HUES6 (cell line): Measurements from ENCODE around the gene RBPJ.

Experiments
- H3K27ac ChIP-seq: 2 replicates; pipeline ENCODE4 v1.7.0; 2013; ENCODE audit warnings: low read depth, mild to moderate bottlenecking, low read length, inconsistent platforms
- H3K27me3 ChIP-seq: 2 replicates; pipeline ENCODE4 v1.6.1; 2013; ENCODE audit warnings: low read length; ENCODE audit not compliant: control insufficient read depth, insufficient read depth
- H3K36me3 ChIP-seq: 2 replicates; pipeline ENCODE4 v1.6.1; 2013; ENCODE audit warnings: low read length; ENCODE audit not compliant: control insufficient read depth, insufficient read depth
- H3K4me1 ChIP-seq: 2 replicates; pipeline ENCODE4 v1.6.1; 2013; ENCODE audit warnings: low read length; ENCODE audit not compliant: control insufficient read depth, insufficient read depth
- H3K4me3 ChIP-seq: 2 replicates; pipeline ENCODE4 v1.5.1; 2013; ENCODE audit warnings: low read depth, low read length
- H3K9ac ChIP-seq: one replicate; pipeline ENCODE4 v1.6.1; 2013; ENCODE audit warnings: mild to moderate bottlenecking, low read length
- H3K9me3 ChIP-seq: 2 replicates; pipeline ENCODE4 v1.6.1; 2013; ENCODE audit warnings: low read depth, low read length; ENCODE audit not compliant: control insufficient read depth, insufficient read depth

RBPJ gene

DNA sequence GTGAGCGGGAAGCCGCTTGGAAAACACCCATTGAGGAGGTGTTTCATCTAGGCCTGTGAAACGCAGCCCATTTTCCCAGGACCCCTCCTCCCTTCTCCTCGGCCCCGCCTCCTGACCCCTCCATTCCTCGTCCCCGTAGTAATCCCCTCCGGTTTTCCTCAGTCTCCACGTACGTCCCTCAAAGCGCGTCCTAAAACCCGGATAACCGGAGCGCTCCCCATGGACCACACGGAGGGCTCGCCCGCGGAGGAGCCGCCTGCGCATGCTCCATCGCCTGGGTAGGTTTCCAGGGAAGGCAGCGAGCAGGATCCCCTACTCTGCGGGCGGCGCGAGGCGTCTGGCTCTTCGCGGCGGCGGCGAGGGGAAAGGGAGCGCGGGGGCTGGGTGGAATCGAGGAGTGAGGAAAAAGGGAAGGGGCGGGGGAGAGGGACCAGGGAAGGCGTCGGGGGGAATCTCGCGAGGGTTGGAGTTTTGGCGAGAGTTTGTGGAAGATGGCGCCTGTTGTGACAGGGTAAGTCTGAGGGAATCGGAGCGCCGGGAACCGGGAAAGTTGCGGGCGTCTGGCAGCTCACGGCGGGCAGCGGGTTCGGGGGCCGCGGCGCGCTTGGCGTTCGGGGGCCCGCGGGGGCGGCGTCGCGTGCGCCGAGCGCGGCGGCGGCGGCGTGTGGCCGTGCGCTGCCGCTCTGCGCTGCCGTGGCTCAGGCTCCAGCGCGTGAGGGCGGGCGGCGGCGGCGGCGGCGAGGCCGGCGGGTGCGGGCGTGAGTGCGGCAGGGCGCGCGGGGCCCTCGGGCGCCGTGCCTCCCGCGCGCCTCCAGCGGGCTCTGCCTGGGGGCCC is at the start of gene RBPJ:
Gene RBPJ (plus strand): TSS at position 477 of the 835 bp plus-strand sequence. CDS start 15 bp downstream, at position 492.
- H3K36me3 ChIP-seq, result no peaks in the 10 kb centered on the region
- peak within 1 kb of the TSS; percentile 93 for H3K27ac ChIP-seq
- H3K4me3 ChIP-seq, result peak within 1 kb of the TSS; percentile 98
- H3K27me3 ChIP-seq, result no peaks in the 10 kb centered on the region
- peaks cover 16% of the 10 kb centered on the region for H3K4me1 ChIP-seq
- H3K9ac ChIP-seq, result peak within 1 kb of the TSS; percentile 94
- H3K9me3 ChIP-seq, result peaks cover 16% of the 10 kb centered on the region

DNA sequence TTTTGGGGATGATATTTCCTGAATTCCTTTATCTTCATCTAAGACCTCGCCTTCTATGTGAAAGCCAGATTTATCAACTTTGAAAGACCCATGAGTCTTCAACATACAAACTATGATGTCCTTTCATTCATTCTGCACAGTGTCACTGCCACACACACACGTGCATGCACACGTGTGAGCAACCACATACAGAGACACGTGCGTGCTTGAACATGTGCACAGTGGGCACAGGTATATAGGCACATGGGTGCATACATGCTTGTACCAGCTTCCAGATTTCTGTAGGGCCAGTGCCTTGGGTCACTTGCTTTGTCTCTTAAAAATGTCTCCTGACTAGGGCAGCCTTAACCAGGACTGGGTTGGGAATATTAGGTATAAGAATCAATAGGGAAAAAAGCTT is 49.1 kb upstream of the RBPJ start:
- H3K36me3 ChIP-seq, result no peaks in the 10 kb centered on the region
- peaks cover 21% of the 10 kb centered on the region for H3K4me1 ChIP-seq
- H3K4me3 ChIP-seq, result no peak overlapping the region
- no peak overlapping the region for H3K27ac ChIP-seq
- H3K27me3 ChIP-seq, result no peaks in the 10 kb centered on the region
- no peaks in the 10 kb centered on the region for H3K9me3 ChIP-seq
- no peak overlapping the region for H3K9ac ChIP-seq

DNA sequence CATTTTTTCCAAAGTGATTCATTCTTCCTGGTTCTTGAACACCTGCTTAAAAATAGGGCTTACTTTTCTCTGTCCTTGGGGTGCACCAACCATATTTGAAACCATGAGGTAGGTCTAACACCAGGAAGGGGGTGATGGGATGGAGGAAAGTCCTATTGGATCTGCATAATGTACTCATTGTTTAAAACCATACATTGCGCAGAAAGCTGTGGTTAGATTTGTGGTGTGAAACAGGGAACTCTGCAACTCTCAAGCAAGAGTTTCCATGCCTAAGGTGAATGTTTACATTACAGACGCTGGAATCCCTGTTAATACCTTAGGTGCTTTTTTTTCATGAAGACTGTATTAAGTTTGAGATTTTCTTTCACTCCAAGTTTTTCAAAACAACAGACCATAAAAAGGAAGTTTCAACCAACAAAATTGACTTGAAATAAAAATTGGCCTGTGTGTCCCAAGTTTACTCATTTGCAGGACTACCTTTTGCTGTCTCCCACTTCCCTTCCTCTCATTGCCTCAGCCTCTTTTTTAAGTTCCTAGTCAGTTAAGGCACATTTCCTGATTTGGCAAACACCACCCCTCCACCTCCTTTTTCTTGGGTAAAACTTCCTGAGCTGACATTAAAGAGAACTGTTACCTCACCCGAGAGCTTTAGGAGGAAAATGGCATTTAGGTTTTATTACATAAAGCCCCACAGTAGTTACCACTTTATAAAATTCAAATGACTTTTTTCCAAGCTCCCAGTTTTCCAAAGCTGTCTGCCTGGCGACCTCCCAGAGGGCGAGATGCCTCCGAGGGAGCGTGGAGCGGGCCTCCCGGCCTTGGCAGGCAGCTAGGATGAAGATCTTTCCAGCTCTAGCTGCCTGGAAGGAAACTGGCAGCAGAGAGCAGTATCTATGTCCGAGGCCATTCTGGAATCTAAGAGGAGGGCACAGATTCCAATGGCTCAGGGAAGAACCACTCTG is 47.9 kb upstream of the RBPJ start:
- Histone ChIP-seq H3K9me3 (no peaks in the 10 kb centered on the region), H3K27me3 (no peaks in the 10 kb centered on the region), H3K36me3 (no peaks in the 10 kb centered on the region), H3K4me3 (no peak overlapping the region), H3K27ac (no peak overlapping the region), H3K9ac (no peak overlapping the region), H3K4me1 (peaks cover 21% of the 10 kb centered on the region)

DNA sequence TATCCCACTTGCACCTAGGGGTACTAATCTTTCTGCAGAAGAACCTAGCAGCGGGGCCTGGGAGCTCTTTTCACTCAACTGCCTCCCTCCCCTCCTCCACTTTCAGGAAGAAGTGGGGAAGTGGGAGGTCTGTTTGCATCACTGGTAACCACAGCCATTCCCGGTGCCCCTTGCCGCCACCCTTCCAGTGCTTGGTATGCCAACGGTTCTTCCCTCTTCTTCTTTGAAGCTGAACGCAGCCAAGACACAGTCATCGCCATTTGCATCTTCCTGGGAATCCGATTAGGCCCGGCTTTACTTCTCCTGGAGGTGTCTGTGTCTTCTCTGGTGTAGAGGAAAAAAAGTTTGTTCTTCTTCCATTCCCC is 47.2 kb upstream of the RBPJ start:
- H3K27ac ChIP-seq, result no peak overlapping the region
- no peak overlapping the region for H3K9ac ChIP-seq
- no peaks in the 10 kb centered on the region for H3K9me3 ChIP-seq
- H3K4me1 ChIP-seq, result peaks cover 14% of the 10 kb centered on the region
- H3K36me3 ChIP-seq, result no peaks in the 10 kb centered on the region
- H3K27me3 ChIP-seq, result no peaks in the 10 kb centered on the region
- no peak overlapping the region for H3K4me3 ChIP-seq

- Histone ChIP-seq H3K36me3 (no peaks in the 10 kb centered on the region), H3K9ac (no peak overlapping the region), H3K4me1 (peaks cover 11% of the 10 kb centered on the region), H3K4me3 (no peak overlapping the region), H3K27me3 (no peaks in the 10 kb centered on the region), H3K9me3 (no peaks in the 10 kb centered on the region), H3K27ac (no peak overlapping the region)
Measured at GRCh38 chr4:26275281-26275680, 45.5 kb upstream of the RBPJ start.

GRCh38 chr4:26279446-26279845 is 41.4 kb upstream of the RBPJ start:
- H3K27ac ChIP-seq, result no peak overlapping the region

DNA sequence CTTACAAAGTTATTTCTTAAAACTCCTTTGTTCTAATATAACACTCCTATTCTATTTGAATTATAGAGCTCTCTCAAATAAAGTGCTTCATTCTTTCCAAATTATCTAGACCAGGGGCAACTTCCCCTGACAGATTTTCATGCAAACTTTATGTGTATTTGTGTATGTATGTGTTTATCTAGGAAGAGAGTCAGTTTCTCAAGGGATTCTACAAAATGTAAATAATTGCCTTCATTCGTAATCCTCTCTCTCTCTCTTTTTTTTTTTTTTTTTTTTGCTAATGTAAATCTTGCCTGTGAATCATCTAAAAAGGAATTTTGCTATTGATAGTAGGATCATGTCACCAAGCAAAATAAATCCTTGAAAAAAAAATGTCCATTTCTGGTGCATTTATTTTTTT is 38.9 kb upstream of the RBPJ start:
- no peak overlapping the region for H3K9ac ChIP-seq
- H3K4me1 ChIP-seq, result peaks cover 7% of the 10 kb centered on the region; the same call in 1 of the 2 replicates
- H3K27ac ChIP-seq, result no peak overlapping the region
- H3K9me3 ChIP-seq, result no peaks in the 10 kb centered on the region
- no peaks in the 10 kb centered on the region for H3K27me3 ChIP-seq
- H3K4me3 ChIP-seq, result no peak overlapping the region
- H3K36me3 ChIP-seq, result no peaks in the 10 kb centered on the region

More at GRCh38 chr4:26279446-26279845, 41.4 kb upstream of the RBPJ start:
- H3K36me3 ChIP-seq, result no peaks in the 10 kb centered on the region
- H3K27me3 ChIP-seq, result no peaks in the 10 kb centered on the region
- H3K9ac ChIP-seq, result no peak overlapping the region
- no peak overlapping the region for H3K4me3 ChIP-seq
- H3K4me1 ChIP-seq, result peaks cover 7% of the 10 kb centered on the region; the same call in 1 of the 2 replicates
- no peaks in the 10 kb centered on the region for H3K9me3 ChIP-seq

DNA sequence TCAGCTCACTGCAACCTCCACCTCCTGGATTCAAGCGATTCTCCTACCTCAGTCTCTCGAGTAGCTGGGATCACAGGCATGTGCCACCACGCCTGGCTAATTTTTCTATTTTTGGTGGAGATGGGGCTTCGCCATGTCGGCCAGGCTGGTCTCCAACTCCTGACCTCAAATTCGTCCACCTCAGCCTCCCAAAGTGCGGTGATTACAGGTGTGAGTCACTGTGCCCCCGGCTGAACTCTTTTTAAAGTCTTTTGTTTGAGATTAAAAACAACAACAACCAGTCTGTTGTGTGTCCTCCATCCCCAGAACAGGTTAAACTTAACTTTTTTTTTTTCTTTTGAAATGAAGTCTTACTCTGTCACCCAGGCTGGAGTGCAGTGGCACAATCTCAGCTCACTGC is 36.3 kb upstream of the RBPJ start:
- Histone ChIP-seq H3K9ac (no peak overlapping the region), H3K27ac (no peak overlapping the region), H3K4me3 (no peak overlapping the region), H3K4me1 (peaks cover 12% of the 10 kb centered on the region), H3K27me3 (no peaks in the 10 kb centered on the region), H3K9me3 (no peaks in the 10 kb centered on the region), H3K36me3 (no peaks in the 10 kb centered on the region)

DNA sequence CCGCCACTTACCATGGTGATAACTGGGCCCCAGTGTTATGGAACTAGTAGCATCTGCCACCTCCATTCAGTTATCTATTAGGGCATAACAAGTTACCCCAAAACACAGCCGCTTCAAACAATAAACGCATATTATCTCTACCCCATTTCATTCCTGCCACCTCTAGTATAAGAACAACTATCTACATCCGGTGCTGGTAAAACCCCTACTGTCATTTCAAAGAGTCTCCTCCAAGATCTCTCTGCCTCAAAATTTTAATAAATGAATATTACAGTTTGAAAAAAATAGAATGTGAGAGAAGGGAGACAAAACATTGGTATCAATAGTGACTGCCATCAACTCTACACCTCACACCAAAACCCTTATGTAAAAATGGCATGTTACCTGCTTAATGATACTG is 35.5 kb upstream of the RBPJ start:
- Histone ChIP-seq H3K27me3 (no peaks in the 10 kb centered on the region), H3K4me1 (peaks cover 12% of the 10 kb centered on the region), H3K9ac (no peak overlapping the region), H3K4me3 (no peak overlapping the region), H3K27ac (no peak overlapping the region), H3K36me3 (no peaks in the 10 kb centered on the region), H3K9me3 (no peaks in the 10 kb centered on the region)

DNA sequence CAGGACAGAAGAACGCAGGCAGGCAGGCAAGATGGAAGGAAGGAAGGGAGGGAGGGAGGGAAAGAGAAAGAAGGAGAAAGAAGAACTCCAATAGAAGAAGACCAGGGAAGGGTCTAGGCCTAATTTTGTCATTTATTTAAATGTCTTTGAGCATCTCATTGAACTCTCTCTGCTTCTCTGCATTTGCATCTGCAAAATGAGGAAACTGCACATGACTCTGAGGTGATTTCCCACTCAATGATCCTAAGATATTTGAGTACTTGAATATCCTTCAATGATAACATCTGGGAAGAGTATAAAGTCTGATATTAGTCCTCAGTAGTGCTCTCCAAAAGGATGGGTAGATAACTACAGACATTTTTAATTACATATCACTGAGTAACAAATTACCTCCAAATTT is 33.1 kb upstream of the RBPJ start:
- no peaks in the 10 kb centered on the region for H3K36me3 ChIP-seq
- no peaks in the 10 kb centered on the region for H3K27me3 ChIP-seq
- no peak overlapping the region for H3K9ac ChIP-seq
- H3K4me1 ChIP-seq, result peaks cover 6% of the 10 kb centered on the region
- no peak overlapping the region for H3K27ac ChIP-seq
- no peaks in the 10 kb centered on the region for H3K9me3 ChIP-seq
- H3K4me3 ChIP-seq, result no peak overlapping the region
